HepG2 (cell line): ENCODE measurements around the gene ANO2. TPM values are rescaled to one million over a fixed set of nuclear protein-coding genes. Genes with fewer than 3 reads are reported as not detected.

Experiments
- ATAC-seq: fragments of 200-7000 bp; cut with Tn5 transposase; 3 replicates; pipeline ENCODE4 v1.9.1; 2020; ENCODE audit warnings: mild to moderate bottlenecking, moderate library complexity
- BruUV-seq: library from RNA; stranded (reverse); fragments of 400-500 nt; replicated peaks from 2 replicates; lab custom pipeline; 2021; lab: Mats Ljungman, UMichigan
- CTCF ChIA-PET: fragments of 300-600 bp; formaldehyde crosslinking; extraction: SDS; loops from one replicate; lab custom pipeline; 2021; ENCODE audit warnings: low total read pairs, inconsistent platforms, low intra/inter-chr PET ratio; lab: Yijun Ruan, JAX
- POLR2A ChIA-PET: fragments of 350-600 bp; sonication (Branson Sonifier 250); formaldehyde crosslinking; loops from one replicate; lab custom pipeline; 2020; ENCODE audit warnings: antibody characterized with exemption, inconsistent platforms; lab: Yijun Ruan, JAX
- DNase-seq: peaks from one replicate; pipeline ENCODE4 v3.0.0-alpha.2; 2015; ENCODE audit warnings: low spot score
- FAIRE-seq: peaks from 3 replicates; lab custom pipeline; 2011; peaks lifted over from hg19 to GRCh38; lab: Jason Lieb, UNC
- H2AFZ ChIP-seq: one replicate; pipeline ENCODE4 v1.6.1; 2011; ENCODE audit warnings: low read length, inconsistent platforms
- H3K27ac ChIP-seq: fragments of 300-600 bp; 3 replicates; pipeline ENCODE4 v1.8.0; 2011; ENCODE audit warnings: mixed run types, mild to moderate bottlenecking, mixed read lengths, low read length, inconsistent platforms; ENCODE audit not compliant: insufficient read depth; ENCODE audit errors: extremely low read length
- H3K27me3 ChIP-seq, 2 experiments: fragments of 200-600 bp in 1 of 2; 2 replicates in 1 of 2; 3 replicates in 1 of 2; pipeline versions ENCODE4 v1.6.0 to v1.8.0; 2011; ENCODE audit warnings: low read length in 2 of 2, mild to moderate bottlenecking in 2 of 2, moderate library complexity in 2 of 2, inconsistent platforms in 1 of 2; ENCODE audit not compliant: insufficient read depth in 2 of 2, control insufficient read depth in 1 of 2
- H3K36me3 ChIP-seq, 2 experiments: fragments of 200-600 bp in 1 of 2; replicated peaks in 1 of 2; 2 replicates in 1 of 2; 3 replicates in 1 of 2; pipeline versions ENCODE4 v1.5.1 to v1.8.0; 2011; ENCODE audit warnings: low read length in 2 of 2, inconsistent platforms in 1 of 2; ENCODE audit not compliant: insufficient read depth in 2 of 2, control insufficient read depth in 1 of 2
- H3K4me1 ChIP-seq: 2 replicates; pipeline ENCODE4 v1.5.1; 2012; ENCODE audit warnings: low read length, inconsistent platforms; ENCODE audit not compliant: insufficient read depth
- H3K4me2 ChIP-seq: 2 replicates; pipeline ENCODE4 v1.6.0; 2011; ENCODE audit warnings: low read depth, low read length, inconsistent platforms
- H3K4me3 ChIP-seq, 3 experiments: fragments of 200-600 bp in 1 of 3; sonication (generic), shearing (Covaris generic) in 1 of 3; replicated peaks in 1 of 3; 2 replicates each; pipeline ENCODE4 v1.5.1; 2011 to 2016; ENCODE audit warnings: low read length in 3 of 3, inconsistent platforms in 2 of 3, low read depth in 2 of 3, mild to moderate bottlenecking in 2 of 3, control low read depth in 1 of 3, mixed read lengths in 1 of 3; ENCODE audit not compliant: insufficient read depth in 1 of 3
- H3K79me2 ChIP-seq: one replicate; pipeline ENCODE4 v1.6.1; 2011; ENCODE audit warnings: low read length, inconsistent platforms; ENCODE audit not compliant: insufficient read depth
- H3K9ac ChIP-seq: 2 replicates; pipeline ENCODE4 v1.6.0; 2011; ENCODE audit warnings: mild to moderate bottlenecking, low read depth, low read length, inconsistent platforms; ENCODE audit not compliant: insufficient read depth
- H3K9me3 ChIP-seq: 2 replicates; pipeline ENCODE4 v1.5.1; 2012; ENCODE audit warnings: mild to moderate bottlenecking, low read length
- H4K20me1 ChIP-seq: 2 replicates; pipeline ENCODE4 v1.6.0; 2011; ENCODE audit warnings: inconsistent platforms, mild to moderate bottlenecking, low read length, moderate library complexity; ENCODE audit not compliant: insufficient read depth
- CBX2 ChIP-seq, 2 experiments: fragments of 200-600 bp in 1 of 2; sonication (generic); formaldehyde crosslinking in 1 of 2; IDR thresholded peaks; 2 replicates each; pipeline versions ENCODE4 v1.7.0 to v1.8.1; 2018 to 2022; ENCODE audit warnings: low read depth in 2 of 2, low read length in 1 of 2, mild to moderate bottlenecking in 1 of 2, missing genetic modification reagents in 1 of 2
- MTF1 ChIP-seq: sonication (generic); formaldehyde crosslinking; IDR thresholded peaks from 2 replicates; pipeline ENCODE4 v1.5.0; 2020; ENCODE audit warnings: missing genetic modification reagents
- MYC ChIP-seq: sonication (generic); formaldehyde crosslinking; IDR thresholded peaks from 2 replicates; pipeline ENCODE4 v1.9.0; 2021; ENCODE audit warnings: missing genetic modification reagents, borderline replicate concordance
- RELA ChIP-seq: sonication (generic); formaldehyde crosslinking; IDR thresholded peaks from 2 replicates; pipeline ENCODE4 v1.4.0; 2020; ENCODE audit warnings: missing genetic modification reagents
- SRSF1 ChIP-seq: fragments of 200-400 bp; formaldehyde crosslinking; optimal IDR thresholded peaks from 2 replicates; pipeline ENCODE3; 2017; ENCODE audit warnings: mild to moderate bottlenecking, low read depth, low read length, moderate library complexity
- SRSF4 ChIP-seq: fragments of 200-400 bp; formaldehyde crosslinking; IDR thresholded peaks from one replicate; pipeline ENCODE4 v1.6.1; 2018; ENCODE audit warnings: mild to moderate bottlenecking, low read depth, low read length, moderate library complexity; ENCODE audit not compliant: poor library complexity, severe bottlenecking
- ZNF441 ChIP-seq: sonication (generic); formaldehyde crosslinking; IDR thresholded peaks from 2 replicates; pipeline ENCODE4 v1.7.0; 2021; ENCODE audit warnings: missing genetic modification reagents, borderline replicate concordance
- ZNF556 ChIP-seq: sonication (generic); formaldehyde crosslinking; IDR thresholded peaks from 2 replicates; pipeline ENCODE4 v1.4.0; 2020; ENCODE audit warnings: mild to moderate bottlenecking, missing genetic modification reagents, borderline replicate concordance
- ZNF781 ChIP-seq: sonication (generic); formaldehyde crosslinking; IDR thresholded peaks from 2 replicates; pipeline ENCODE4 v1.5.1; 2020; ENCODE audit warnings: borderline replicate concordance, mild to moderate bottlenecking, missing genetic modification reagents; ENCODE audit errors: not compliant biosample characterization
- WGBS: methylation state at CpG from one replicate; pipeline ENCODE4 v1.1.6; 2017; ENCODE audit warnings: low lambda C conversion rate; 5-methylcytosine and 5-hydroxymethylcytosine counted together
- in situ Hi-C: cut with HindIII; loops from 2 replicates; pipeline ENCODE4 v1.10.0; 2017; ENCODE audit warnings: low pct_unique_long_range_greater_than_20kb; ENCODE audit not compliant: extremely low pct_ligation_motif_present
- intact Hi-C: fragments of 100-400 bp; cut with micrococcal nuclease; formaldehyde crosslinking; loops from one replicate; pipeline ENCODE4 v1.10.0; 2022; ENCODE audit not compliant: unreplicated experiment
- polyA plus RNA-seq, 8 experiments: library from polyadenylated mRNA; depleted of rRNA in 3 of 8; stranded (reverse) in 7 of 8; unstranded in 1 of 8; fragments of >200 nt; fragmentation: Illumina TruSeq in 4 of 8; extraction: Trizol in 4 of 8; gene quantifications; 2 replicates each; pipeline versions ENCODE4 v1.2.1 to v1.2.3, GENCODE V29; 2011 to 2016; ENCODE audit warnings: low read depth in 4 of 8, missing spikeins in 1 of 8, mixed read lengths in 1 of 8; ENCODE audit not compliant: insufficient read depth in 1 of 8
- total RNA-seq, 5 experiments: library from RNA; depleted of rRNA; stranded (reverse); fragments of >200 nt; fragmentation: Illumina TruSeq; extraction: Trizol; gene quantifications; 2 replicates each; pipeline ENCODE4 v1.2.3, GENCODE V29; 2016; ENCODE audit warnings: low read depth in 1 of 5
- TF ChIP-seq, protein P1 (sequence below): sonication (generic); formaldehyde crosslinking; conservative IDR thresholded peaks from 2 replicates; pipeline ENCODE4 v1.4.0; 2020; ENCODE audit warnings: missing genetic modification reagents
- TF ChIP-seq, protein P2 (sequence below): sonication (generic); formaldehyde crosslinking; IDR thresholded peaks from 2 replicates; pipeline ENCODE4 v1.5.1; 2020; ENCODE audit warnings: missing genetic modification reagents, mild to moderate bottlenecking, borderline replicate concordance

Gene ANO2
- total and polyA plus RNA-seq, 2 of the 13 experiments (the other 11 are each of a cell fraction or from before 2014, with no cell fraction given) = 0.18 TPM; not detected in 1

DNA sequence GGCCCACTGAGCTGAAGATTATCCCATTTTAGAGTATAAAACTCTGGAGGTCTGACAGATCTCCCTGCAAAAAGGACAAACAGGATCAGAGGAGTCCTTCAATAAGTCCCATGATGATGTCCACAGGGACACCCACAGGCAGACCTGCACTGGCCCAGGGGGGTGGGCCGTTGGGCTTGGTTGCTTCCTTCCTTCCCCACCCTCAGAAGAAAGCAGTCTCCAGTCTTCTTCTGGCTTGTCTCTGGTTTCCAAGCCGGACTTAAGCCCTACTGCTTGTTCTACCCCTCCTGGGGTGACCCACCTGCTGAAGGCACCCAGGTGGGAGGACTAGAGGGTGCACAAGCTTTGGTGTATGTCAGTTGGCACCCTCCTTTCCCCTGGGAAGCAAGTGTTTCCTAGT is 209.0 kb downstream of the ANO2 start:
- no peaks in the 10 kb centered on the region for H3K36me3 ChIP-seq
- TF ChIP-seq ZNF781 (no peak), ZNF556 (CRISPR knock-in tag) (no peak), SRSF1 (no peak), CBX2 (IDR thresholded peaks at IDR 0.05; ENCODE audit: low read depth, low read length) (no peak), CBX2 (CRISPR knock-in tag; IDR thresholded peaks at IDR 0.05; ENCODE audit: low read depth) (no peak), MTF1 (CRISPR knock-in tag) (no peak), ZNF441 (CRISPR knock-in tag) (no peak), SRSF4 (no peak), RELA (CRISPR knock-in tag) (no peak), MYC (no peak)
- TF ChIP-seq, protein P1, sequence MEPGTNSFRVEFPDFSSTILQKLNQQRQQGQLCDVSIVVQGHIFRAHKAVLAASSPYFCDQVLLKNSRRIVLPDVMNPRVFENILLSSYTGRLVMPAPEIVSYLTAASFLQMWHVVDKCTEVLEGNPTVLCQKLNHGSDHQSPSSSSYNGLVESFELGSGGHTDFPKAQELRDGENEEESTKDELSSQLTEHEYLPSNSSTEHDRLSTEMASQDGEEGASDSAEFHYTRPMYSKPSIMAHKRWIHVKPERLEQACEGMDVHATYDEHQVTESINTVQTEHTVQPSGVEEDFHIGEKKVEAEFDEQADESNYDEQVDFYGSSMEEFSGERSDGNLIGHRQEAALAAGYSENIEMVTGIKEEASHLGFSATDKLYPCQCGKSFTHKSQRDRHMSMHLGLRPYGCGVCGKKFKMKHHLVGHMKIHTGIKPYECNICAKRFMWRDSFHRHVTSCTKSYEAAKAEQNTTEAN = no peak
- TF ChIP-seq, protein P2, sequence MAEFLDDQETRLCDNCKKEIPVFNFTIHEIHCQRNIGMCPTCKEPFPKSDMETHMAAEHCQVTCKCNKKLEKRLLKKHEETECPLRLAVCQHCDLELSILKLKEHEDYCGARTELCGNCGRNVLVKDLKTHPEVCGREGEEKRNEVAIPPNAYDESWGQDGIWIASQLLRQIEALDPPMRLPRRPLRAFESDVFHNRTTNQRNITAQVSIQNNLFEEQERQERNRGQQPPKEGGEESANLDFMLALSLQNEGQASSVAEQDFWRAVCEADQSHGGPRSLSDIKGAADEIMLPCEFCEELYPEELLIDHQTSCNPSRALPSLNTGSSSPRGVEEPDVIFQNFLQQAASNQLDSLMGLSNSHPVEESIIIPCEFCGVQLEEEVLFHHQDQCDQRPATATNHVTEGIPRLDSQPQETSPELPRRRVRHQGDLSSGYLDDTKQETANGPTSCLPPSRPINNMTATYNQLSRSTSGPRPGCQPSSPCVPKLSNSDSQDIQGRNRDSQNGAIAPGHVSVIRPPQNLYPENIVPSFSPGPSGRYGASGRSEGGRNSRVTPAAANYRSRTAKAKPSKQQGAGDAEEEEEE (CRISPR knock-in tag) = no peak
- no peaks in the 10 kb centered on the region for H3K79me2 ChIP-seq
- POLR2A ChIA-PET = no interaction called here
- H4K20me1 ChIP-seq = no peaks in the 10 kb centered on the region
- no peak overlapping the region for H3K9ac ChIP-seq
- no TSS peak for BruUV-seq
- in situ Hi-C loops (no loop called here), intact Hi-C loops (no loop called here)
- no peak overlapping the region for H3K27ac ChIP-seq
- no peak overlapping the region for H3K4me2 ChIP-seq
- no peaks in the 10 kb centered on the region for H3K9me3 ChIP-seq
- 0% methylated on average over 2 of the region's 2 CpGs for WGBS
- FAIRE-seq (no peak), DNase-seq (no peak), ATAC-seq (no peak)
- CTCF ChIA-PET = no interaction called here
- H3K27me3 ChIP-seq = no peaks in the 10 kb centered on the region
- H2AFZ ChIP-seq = no peak overlapping the region
- H3K4me3 ChIP-seq = no peak overlapping the region
- H3K4me1 ChIP-seq = peaks cover 9% of the 10 kb centered on the region; the same call in 1 of the 2 replicates
